OCI-LY1 (cell line): ENCODE results near the gene FOXN3.

Experiments used
- H2AFZ ChIP-seq: fragments of 200-600 bp; sonication (generic), shearing (Covaris generic); 2 replicates; pipeline ENCODE4 v1.6.0; 2014; ENCODE audit warnings: antibody characterized with exemption, mild to moderate bottlenecking, low read length
- H3F3A ChIP-seq: fragments of 200-600 bp; sonication (generic), shearing (Covaris generic); 2 replicates; pipeline ENCODE4 v1.6.0; 2014; ENCODE audit warnings: mild to moderate bottlenecking, antibody characterized with exemption, low read length, moderate library complexity; ENCODE audit not compliant: insufficient read depth
- H3K27ac ChIP-seq: fragments of 200-600 bp; sonication (generic); 2 replicates; pipeline ENCODE4 v1.5.1; 2014; ENCODE audit warnings: low read length, mixed run types, mild to moderate bottlenecking, low read depth; ENCODE audit not compliant: poor library complexity, severe bottlenecking
- H3K27me3 ChIP-seq: fragments of 200-600 bp; sonication (generic); 2 replicates; pipeline ENCODE4 v1.6.0; 2014; ENCODE audit warnings: antibody characterized with exemption, mild to moderate bottlenecking, low read length, moderate library complexity; ENCODE audit not compliant: insufficient read depth
- H3K36me3 ChIP-seq: fragments of 200-600 bp; sonication (generic); 2 replicates; pipeline ENCODE4 v1.6.1; 2014; ENCODE audit warnings: mild to moderate bottlenecking, antibody characterized with exemption, low read length, moderate library complexity, mixed read lengths; ENCODE audit not compliant: insufficient read depth
- H3K4me1 ChIP-seq: fragments of 200-600 bp; sonication (generic); 2 replicates; pipeline ENCODE4 v1.5.1; 2014; ENCODE audit warnings: mild to moderate bottlenecking, low read length, moderate library complexity; ENCODE audit not compliant: insufficient read depth, severe bottlenecking
- H3K4me2 ChIP-seq: fragments of 200-600 bp; sonication (generic), shearing (Covaris generic); 2 replicates; pipeline ENCODE4 v1.6.1; 2014; ENCODE audit warnings: low read length
- H3K4me3 ChIP-seq: fragments of 200-600 bp; sonication (generic); 2 replicates; pipeline ENCODE4 v1.5.1; 2014; ENCODE audit warnings: low read length, low read depth, mild to moderate bottlenecking, mixed read lengths; ENCODE audit not compliant: poor library complexity, severe bottlenecking
- H3K79me2 ChIP-seq: fragments of 200-600 bp; shearing (Covaris generic); 2 replicates; pipeline ENCODE4 v1.6.1; 2016; ENCODE audit warnings: mixed run types, low read length, mixed read lengths; ENCODE audit not compliant: insufficient read depth
- H3K9ac ChIP-seq: fragments of 200-600 bp; sonication (generic), shearing (Covaris generic); 2 replicates; pipeline ENCODE4 v1.6.1; 2014; ENCODE audit warnings: mild to moderate bottlenecking, low read length, mixed read lengths
- H3K9me2 ChIP-seq: fragments of 200-600 bp; sonication (generic), shearing (Covaris generic); 2 replicates; pipeline ENCODE4 v1.6.1; 2014; ENCODE audit warnings: low read depth, mild to moderate bottlenecking, low read length, mixed read lengths
- H3K9me3 ChIP-seq: fragments of 200-600 bp; shearing (Covaris generic); 2 replicates; pipeline ENCODE4 v1.6.1; 2014; ENCODE audit warnings: low read length, mixed read lengths
- H4K20me1 ChIP-seq: fragments of 200-600 bp; sonication (generic), shearing (Covaris generic); 2 replicates; pipeline ENCODE4 v1.6.0; 2016; ENCODE audit warnings: mild to moderate bottlenecking, low read length; ENCODE audit not compliant: insufficient read depth
- CTCF ChIP-seq: fragments of 200-600 bp; sonication (generic), shearing (Covaris generic); IDR thresholded peaks from 2 replicates; pipeline ENCODE4 v1.5.1; 2017; ENCODE audit warnings: mild to moderate bottlenecking, antibody characterized with exemption, low read length, moderate library complexity, mixed read lengths
- EZH2 ChIP-seq: fragments of 200-600 bp; sonication (generic), shearing (Covaris generic); IDR thresholded peaks from 2 replicates; pipeline ENCODE4 v1.8.0; 2017; ENCODE audit warnings: borderline replicate concordance, mixed run types, mild to moderate bottlenecking, antibody characterized with exemption, low read length, moderate library complexity, mixed read lengths

FOXN3 gene

DNA sequence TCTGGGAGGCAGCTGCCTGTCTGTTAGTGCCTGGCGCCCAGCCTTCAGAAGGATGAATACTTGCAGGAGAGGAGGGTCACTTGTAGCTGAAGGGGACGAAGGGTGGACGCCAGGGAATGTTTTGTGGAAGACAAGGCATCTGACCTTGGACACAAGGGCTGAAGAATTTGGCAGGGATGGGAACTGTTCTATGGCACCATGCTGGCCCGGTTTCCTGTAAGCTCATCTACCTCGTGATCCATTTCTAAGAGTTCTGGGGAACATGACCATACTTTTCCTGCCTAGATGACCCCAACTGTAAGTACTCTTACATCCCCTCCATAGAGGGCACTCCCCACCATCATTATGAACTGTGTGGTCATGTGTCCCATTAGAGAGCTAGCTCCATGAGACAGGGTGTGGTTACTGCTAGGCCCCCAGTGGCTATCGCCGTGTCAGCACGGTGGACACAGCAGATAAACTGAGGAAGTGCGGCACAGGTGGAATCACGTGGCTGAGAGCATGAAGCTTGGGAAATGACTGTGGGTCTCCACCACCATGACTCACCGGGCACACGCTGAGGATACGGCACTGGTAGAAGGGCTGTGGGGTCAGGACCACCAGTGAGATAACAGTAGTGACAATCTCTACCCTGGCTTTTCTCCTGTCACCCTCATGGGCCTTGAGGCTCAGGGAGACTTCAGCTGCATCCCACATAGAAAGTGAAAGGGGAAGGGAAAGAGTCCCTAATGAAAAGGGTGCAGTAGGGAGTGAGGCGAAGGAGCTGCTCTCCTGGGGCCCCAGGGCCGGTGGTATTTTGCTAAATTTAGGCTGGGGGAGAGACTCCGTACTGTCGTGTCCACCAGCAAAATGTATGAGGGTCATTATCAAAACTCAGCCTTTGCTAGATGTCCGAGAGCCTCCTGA, 252.6 kb downstream of the FOXN3 start:
- no peak overlapping the region for H2AFZ ChIP-seq
- no peaks in the 10 kb centered on the region for H3K27me3 ChIP-seq
- no peaks in the 10 kb centered on the region for H3K9me2 ChIP-seq
- peaks cover 16% of the 10 kb centered on the region for H3K4me1 ChIP-seq
- no peaks in the 10 kb centered on the region for H3K79me2 ChIP-seq
- H3F3A ChIP-seq = no peaks in the 10 kb centered on the region
- no peaks in the 10 kb centered on the region for H4K20me1 ChIP-seq
- H3K4me2 ChIP-seq = no peak overlapping the region; the same call in 1 of the 2 replicates
- H3K9ac ChIP-seq = no peak overlapping the region; the same call in 1 of the 2 replicates
- peaks cover 30% of the 10 kb centered on the region for H3K36me3 ChIP-seq
- TF ChIP-seq EZH2 = no peak
- no peak for TF ChIP-seq CTCF
- peak overlapping the region; percentile 31 for H3K27ac ChIP-seq
- H3K4me3 ChIP-seq = no peak overlapping the region
- H3K9me3 ChIP-seq = no peaks in the 10 kb centered on the region

DNA sequence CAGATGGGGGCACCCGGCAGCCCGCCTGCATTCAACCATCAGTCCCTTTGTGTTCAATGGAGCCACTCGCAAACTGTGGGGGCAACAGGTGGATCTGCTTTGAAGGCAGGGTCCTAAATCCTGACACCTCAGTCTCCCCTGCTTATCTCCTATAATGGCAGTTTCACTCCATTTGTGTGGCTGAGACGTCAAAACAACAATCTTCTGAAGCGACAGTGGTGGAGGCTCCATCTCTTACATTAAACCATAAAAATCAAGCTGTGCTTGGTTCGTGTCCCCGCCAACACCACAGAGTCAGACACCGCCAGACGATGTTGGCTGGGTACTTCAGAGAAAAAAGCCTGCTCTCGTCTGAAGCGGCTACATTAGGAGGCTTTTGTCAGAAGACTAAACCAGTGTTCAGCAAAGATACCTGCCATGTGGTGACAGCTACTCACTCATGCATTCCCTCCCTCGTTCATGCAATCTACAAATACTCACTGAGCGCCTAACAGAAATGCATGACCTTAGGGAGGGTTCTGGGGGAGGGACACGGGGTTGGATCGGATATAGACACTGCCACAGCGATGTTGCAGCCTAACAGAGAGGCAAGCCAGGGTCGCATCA, 253.9 kb downstream of the FOXN3 start:
- no peaks in the 10 kb centered on the region for H3K9me3 ChIP-seq
- peaks cover 16% of the 10 kb centered on the region for H3K4me1 ChIP-seq
- H3K4me3 ChIP-seq = no peak overlapping the region
- no peaks in the 10 kb centered on the region for H4K20me1 ChIP-seq
- H2AFZ ChIP-seq = no peak overlapping the region
- no peaks in the 10 kb centered on the region for H3K79me2 ChIP-seq
- no peaks in the 10 kb centered on the region for H3K9me2 ChIP-seq
- no peaks in the 10 kb centered on the region for H3F3A ChIP-seq
- no peaks in the 10 kb centered on the region for H3K27me3 ChIP-seq
- no peak for TF ChIP-seq CTCF
- no peak for TF ChIP-seq EZH2
- H3K9ac ChIP-seq = no peak overlapping the region
- H3K27ac ChIP-seq = no peak overlapping the region
- peaks cover 25% of the 10 kb centered on the region for H3K36me3 ChIP-seq
- H3K4me2 ChIP-seq = no peak overlapping the region

- Histone ChIP-seq H3K36me3 (peaks cover 25% of the 10 kb centered on the region), H3K9me3 (no peaks in the 10 kb centered on the region), H3K27ac (no peak overlapping the region), H3K79me2 (no peaks in the 10 kb centered on the region), H3K4me1 (peaks cover 16% of the 10 kb centered on the region), H3F3A (no peaks in the 10 kb centered on the region), H3K9me2 (no peaks in the 10 kb centered on the region), H3K4me2 (no peak overlapping the region), H2AFZ (no peak overlapping the region), H4K20me1 (no peaks in the 10 kb centered on the region), H3K27me3 (no peaks in the 10 kb centered on the region), H3K9ac (no peak overlapping the region), H3K4me3 (no peak overlapping the region)
- no peak for TF ChIP-seq CTCF
- TF ChIP-seq EZH2 = no peak
These were observed 254.4 kb downstream of the FOXN3 start for GRCh38 chr14:89162586-89162985.
